ENCODE data around the gene RBM8A.

DNA sequence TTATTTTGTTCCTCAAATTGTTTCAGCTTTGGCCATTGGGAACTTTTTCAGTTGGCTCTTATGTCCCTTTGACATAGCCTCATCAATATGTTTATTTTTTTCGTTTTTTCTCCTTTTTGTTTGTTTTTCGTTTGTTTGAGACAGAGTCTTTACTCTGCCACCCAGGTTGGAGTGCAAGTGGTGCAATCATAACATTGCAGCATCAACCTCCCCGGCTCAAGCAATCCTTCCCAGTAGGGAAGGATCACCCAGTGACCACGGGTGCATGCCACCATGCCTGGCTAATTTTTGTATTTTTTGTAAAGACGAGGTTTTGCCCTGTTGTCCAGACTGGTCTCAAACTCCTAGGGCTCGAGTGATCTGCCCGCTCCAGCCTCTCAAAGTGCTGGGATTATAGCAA, 45.3 kb upstream of the RBM8A start:
- TF ChIP-seq TAF1 (IDR thresholded peaks at IDR 0.05; ENCODE audit: borderline replicate concordance, low read depth, low read length) (no peak), RFX5 (IDR thresholded peaks at IDR 0.05; ENCODE audit: low read length) (no peak), YY1 (IDR thresholded peaks at IDR 0.05; ENCODE audit: low read depth) (no peak), RAD21 (IDR thresholded peaks at IDR 0.05; ENCODE audit: low read length) (no peak)
- TF ChIP-seq, protein P1, sequence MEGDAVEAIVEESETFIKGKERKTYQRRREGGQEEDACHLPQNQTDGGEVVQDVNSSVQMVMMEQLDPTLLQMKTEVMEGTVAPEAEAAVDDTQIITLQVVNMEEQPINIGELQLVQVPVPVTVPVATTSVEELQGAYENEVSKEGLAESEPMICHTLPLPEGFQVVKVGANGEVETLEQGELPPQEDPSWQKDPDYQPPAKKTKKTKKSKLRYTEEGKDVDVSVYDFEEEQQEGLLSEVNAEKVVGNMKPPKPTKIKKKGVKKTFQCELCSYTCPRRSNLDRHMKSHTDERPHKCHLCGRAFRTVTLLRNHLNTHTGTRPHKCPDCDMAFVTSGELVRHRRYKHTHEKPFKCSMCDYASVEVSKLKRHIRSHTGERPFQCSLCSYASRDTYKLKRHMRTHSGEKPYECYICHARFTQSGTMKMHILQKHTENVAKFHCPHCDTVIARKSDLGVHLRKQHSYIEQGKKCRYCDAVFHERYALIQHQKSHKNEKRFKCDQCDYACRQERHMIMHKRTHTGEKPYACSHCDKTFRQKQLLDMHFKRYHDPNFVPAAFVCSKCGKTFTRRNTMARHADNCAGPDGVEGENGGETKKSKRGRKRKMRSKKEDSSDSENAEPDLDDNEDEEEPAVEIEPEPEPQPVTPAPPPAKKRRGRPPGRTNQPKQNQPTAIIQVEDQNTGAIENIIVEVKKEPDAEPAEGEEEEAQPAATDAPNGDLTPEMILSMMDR (IDR thresholded peaks at IDR 0.05): no peak
- TF ChIP-seq, protein P2, sequence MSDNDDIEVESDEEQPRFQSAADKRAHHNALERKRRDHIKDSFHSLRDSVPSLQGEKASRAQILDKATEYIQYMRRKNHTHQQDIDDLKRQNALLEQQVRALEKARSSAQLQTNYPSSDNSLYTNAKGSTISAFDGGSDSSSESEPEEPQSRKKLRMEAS (IDR thresholded peaks at IDR 0.05; ENCODE audit: low read depth): no peak
- TF ChIP-seq, protein P3, sequence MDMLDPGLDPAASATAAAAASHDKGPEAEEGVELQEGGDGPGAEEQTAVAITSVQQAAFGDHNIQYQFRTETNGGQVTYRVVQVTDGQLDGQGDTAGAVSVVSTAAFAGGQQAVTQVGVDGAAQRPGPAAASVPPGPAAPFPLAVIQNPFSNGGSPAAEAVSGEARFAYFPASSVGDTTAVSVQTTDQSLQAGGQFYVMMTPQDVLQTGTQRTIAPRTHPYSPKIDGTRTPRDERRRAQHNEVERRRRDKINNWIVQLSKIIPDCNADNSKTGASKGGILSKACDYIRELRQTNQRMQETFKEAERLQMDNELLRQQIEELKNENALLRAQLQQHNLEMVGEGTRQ (IDR thresholded peaks at IDR 0.05; ENCODE audit: borderline replicate concordance, low read depth, low read length): no peak
- TF ChIP-seq, protein P4, sequence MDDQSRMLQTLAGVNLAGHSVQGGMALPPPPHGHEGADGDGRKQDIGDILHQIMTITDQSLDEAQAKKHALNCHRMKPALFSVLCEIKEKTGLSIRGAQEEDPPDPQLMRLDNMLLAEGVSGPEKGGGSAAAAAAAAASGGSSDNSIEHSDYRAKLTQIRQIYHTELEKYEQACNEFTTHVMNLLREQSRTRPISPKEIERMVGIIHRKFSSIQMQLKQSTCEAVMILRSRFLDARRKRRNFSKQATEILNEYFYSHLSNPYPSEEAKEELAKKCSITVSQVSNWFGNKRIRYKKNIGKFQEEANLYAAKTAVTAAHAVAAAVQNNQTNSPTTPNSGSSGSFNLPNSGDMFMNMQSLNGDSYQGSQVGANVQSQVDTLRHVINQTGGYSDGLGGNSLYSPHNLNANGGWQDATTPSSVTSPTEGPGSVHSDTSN (IDR thresholded peaks at IDR 0.05): no peak
- TF ChIP-seq, protein P5, sequence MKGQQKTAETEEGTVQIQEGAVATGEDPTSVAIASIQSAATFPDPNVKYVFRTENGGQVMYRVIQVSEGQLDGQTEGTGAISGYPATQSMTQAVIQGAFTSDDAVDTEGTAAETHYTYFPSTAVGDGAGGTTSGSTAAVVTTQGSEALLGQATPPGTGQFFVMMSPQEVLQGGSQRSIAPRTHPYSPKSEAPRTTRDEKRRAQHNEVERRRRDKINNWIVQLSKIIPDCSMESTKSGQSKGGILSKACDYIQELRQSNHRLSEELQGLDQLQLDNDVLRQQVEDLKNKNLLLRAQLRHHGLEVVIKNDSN (IDR thresholded peaks at IDR 0.05; ENCODE audit: borderline replicate concordance, low read depth): no peak

All from SK-N-SH (cell line).